PC-9 (cell line): ENCODE results near the gene STAB1.

ENCODE experiments used
- CTCF ChIP-seq: fragments of 200-600 bp; sonication (generic); conservative IDR thresholded peaks from 2 replicates; pipeline ENCODE4 v1.6.1; 2017; ENCODE audit warnings: mixed run types, antibody characterized with exemption, mild to moderate bottlenecking, moderate library complexity
- EZH2 ChIP-seq: fragments of 200-600 bp; sonication (generic); IDR thresholded peaks from 2 replicates; pipeline ENCODE4 v1.8.0; 2017; ENCODE audit warnings: antibody characterized with exemption, low read depth

GRCh38 chr3:52480768-52481715, 14.1 kb upstream of the STAB1 start:
- TF ChIP-seq CTCF = no peak
- no peak for TF ChIP-seq EZH2
